22Rv1 (cell line): ENCODE data around the gene ROR1.

Source experiments
- H3K27ac ChIP-seq: fragments of 450-650 bp; 2 replicates; pipeline ENCODE4 v1.5.1; 2017
- CTCF ChIP-seq: fragments of 450-650 bp; IDR thresholded peaks from 2 replicates; pipeline ENCODE4 v1.5.1; 2017; ENCODE audit warnings: mild to moderate bottlenecking
- ZFX ChIP-seq: fragments of 450-650 bp; IDR thresholded peaks from 2 replicates; pipeline ENCODE4 v1.6.1; 2017; ENCODE audit warnings: antibody characterized with exemption, borderline replicate concordance

Gene ROR1

GRCh38 chr1:64127297-64127696 lies 353.5 kb downstream of the ROR1 start:
- no peak overlapping the region for H3K27ac ChIP-seq
- TF ChIP-seq ZFX: no peak
- TF ChIP-seq CTCF: no peak

- no peak overlapping the region for H3K27ac ChIP-seq
- TF ChIP-seq CTCF: no peak
- TF ChIP-seq ZFX: no peak
These were observed 355.9 kb downstream of the ROR1 start for GRCh38 chr1:64129701-64130100.

GRCh38 chr1:64131155-64131554 lies 357.3 kb downstream of the ROR1 start:
- TF ChIP-seq ZFX (no peak), CTCF (no peak)
- H3K27ac ChIP-seq: no peak overlapping the region

- TF ChIP-seq ZFX (no peak), CTCF (no peak)
- no peak overlapping the region for H3K27ac ChIP-seq
These were observed 359.2 kb downstream of the ROR1 start for GRCh38 chr1:64133036-64133435.

- no peak for TF ChIP-seq ZFX
- no peak for TF ChIP-seq CTCF
- H3K27ac ChIP-seq: no peak overlapping the region
These were observed 361.8 kb downstream of the ROR1 start for GRCh38 chr1:64135462-64136223.

GRCh38 chr1:64136296-64136695 lies 362.5 kb downstream of the ROR1 start:
- H3K27ac ChIP-seq: no peak overlapping the region
- TF ChIP-seq ZFX (no peak), CTCF (no peak)

- H3K27ac ChIP-seq: no peak overlapping the region
- peak; percentile 88 for TF ChIP-seq CTCF
- no peak for TF ChIP-seq ZFX
These were observed 363.1 kb downstream of the ROR1 start for GRCh38 chr1:64136752-64137411.
